ENCODE results near the gene C6orf136. TPM values are rescaled to one million over a fixed set of nuclear protein-coding genes. Genes with fewer than 3 reads are reported as not detected.

Gene C6orf136
- total and polyA plus RNA-seq, 8 donors: 10.7 to 18.1 (median 15.2) TPM

- no peaks in the 10 kb centered on the region for H3K9me3 ChIP-seq
- H3K27ac ChIP-seq: peak overlapping the region; percentile 96 to 99
- intact Hi-C loops (cut with DNase I): no loop called here
- H3K36me3 ChIP-seq: peaks cover 0 to 38% of the 10 kb centered on the region in 2 donors
- no peak for ATAC-seq
- no peak for TF ChIP-seq CTCF (IDR thresholded peaks at IDR 0.05)
- H3K4me3 ChIP-seq: peak overlapping the region; percentile 80 to 81
- no peaks in the 10 kb centered on the region for H3K27me3 ChIP-seq
- H3K4me1 ChIP-seq: peaks cover 31 to 49% of the 10 kb centered on the region in 2 donors
- peak in 2 of 4 donors; percentile 59 to 63 for DNase-seq
Observed at GRCh38 chr6:30615958-30616810, 30.7 kb upstream of the C6orf136 start.

GRCh38 chr6:30616811-30617564, 29.9 kb upstream of the C6orf136 start, which contains the start of gene PPP1R10:
PPP1R10 (minus strand) TSS chr6:30617243; CDS start chr6:30609944, 7,299 bp downstream.
- ATAC-seq (peak; percentile 85), DNase-seq (peak; percentile 96 to 100 (median 100))
- H3K9me3 ChIP-seq: no peaks in the 10 kb centered on the region
- H3K36me3 ChIP-seq: peaks cover 0 to 46% of the 10 kb centered on the region in 2 donors
- TF ChIP-seq CTCF (IDR thresholded peaks at IDR 0.05): no peak
- intact Hi-C loops (cut with DNase I): no loop called here
- H3K4me1 ChIP-seq: peaks cover 27 to 41% of the 10 kb centered on the region in 2 donors
- H3K4me3 ChIP-seq: peak within 1 kb of the TSS; percentile 80 to 81
- H3K27me3 ChIP-seq: no peaks in the 10 kb centered on the region
- H3K27ac ChIP-seq: peak within 1 kb of the TSS; percentile 96 to 99

GRCh38 chr6:30617565-30618269, 29.2 kb upstream of the C6orf136 start, which contains the start of gene MRPS18B:
MRPS18B (plus strand) TSS chr6:30617840; CDS start chr6:30617866, 26 bp downstream.
- H3K4me3 ChIP-seq: peak within 1 kb of the TSS; percentile 80 to 81
- TF ChIP-seq CTCF (IDR thresholded peaks at IDR 0.05): no peak
- intact Hi-C loops (cut with DNase I): no loop called here
- H3K9me3 ChIP-seq: no peaks in the 10 kb centered on the region
- H3K4me1 ChIP-seq: peaks cover 27 to 34% of the 10 kb centered on the region in 2 donors
- peak; percentile 96 to 100 (median 99) for DNase-seq
- ATAC-seq: peak; percentile 86
- H3K36me3 ChIP-seq: peaks cover 0 to 53% of the 10 kb centered on the region in 2 donors
- H3K27ac ChIP-seq: peak within 1 kb of the TSS; percentile 96 to 99
- no peaks in the 10 kb centered on the region for H3K27me3 ChIP-seq

GRCh38 chr6:30618270-30618797, 28.6 kb upstream of the C6orf136 start:
- Histone ChIP-seq H3K36me3 (peaks cover 0 to 59% of the 10 kb centered on the region in 2 donors), H3K4me3 (peak overlapping the region; percentile 50 to 81), H3K27ac (peak overlapping the region; percentile 96), H3K27me3 (no peaks in the 10 kb centered on the region), H3K9me3 (no peaks in the 10 kb centered on the region), H3K4me1 (peaks cover 24 to 28% of the 10 kb centered on the region in 2 donors)
- no peak for ATAC-seq
- no peak for DNase-seq
- no peak for TF ChIP-seq CTCF (IDR thresholded peaks at IDR 0.05)
- intact Hi-C loops (cut with DNase I): no loop called here

All from left lung (tissue), 10 donors.